GM12878 (cell line): ENCODE results near the gene ZNF772. TPM values are rescaled to one million over a fixed set of nuclear protein-coding genes. Genes with fewer than 3 reads are reported as not detected.
A peak's percentile ranks its signal among the peaks of the same experiment; 100 is the strongest.
"Not testable (repeated sequence)": the region's sequence is repeated elsewhere in the genome, so short reads cannot be mapped to it uniquely, and the experiment has no call there.

Source experiments
- ATAC-seq: fragments of 200-7000 bp; cut with Tn5 transposase; 3 replicates; pipeline ENCODE4 v1.9.1; 2020; ENCODE audit warnings: mild to moderate bottlenecking, moderate library complexity
- BruUV-seq: library from RNA; stranded (reverse); fragments of 400-500 nt; replicated peaks from 2 replicates; lab custom pipeline; 2021; lab: Mats Ljungman, UMichigan
- CTCF ChIA-PET: fragments of 300-600 bp; sonication (Branson Sonifier 250); formaldehyde crosslinking; extraction: SDS; loops from one replicate; lab custom pipeline; 2021; ENCODE audit warnings: inconsistent platforms; lab: Yijun Ruan, JAX
- POLR2A ChIA-PET: fragments of 350-600 bp; formaldehyde crosslinking; extraction: SDS; loops from one replicate; lab custom pipeline; 2021; ENCODE audit warnings: inconsistent platforms; lab: Charles Lee
- RAD21 ChIA-PET: fragments of 300-600 bp; sonication (Branson Sonifier 250); formaldehyde crosslinking; loops from one replicate; lab custom pipeline; 2023; ENCODE audit warnings: antibody characterized with exemption; ENCODE audit not compliant: unreplicated experiment; lab: Charles Lee
- SMC1A ChIA-PET: fragments of 300-600 bp; sonication (Branson Sonifier 250); formaldehyde crosslinking; loops from one replicate; lab custom pipeline; 2023; ENCODE audit not compliant: unreplicated experiment, uncharacterized antibody; lab: Charles Lee
- DNase-seq: peaks from one replicate; pipeline ENCODE4 v3.0.0-alpha.2; 2011; ENCODE audit warnings: low read depth, low spot score
- FAIRE-seq: peaks from 3 replicates; lab custom pipeline; 2011; peaks lifted over from hg19 to GRCh38; lab: Jason Lieb, UNC
- H2AFZ ChIP-seq: 2 replicates; pipeline ENCODE4 v1.6.0; 2011; ENCODE audit warnings: low read depth, low read length, control low read depth; ENCODE audit not compliant: control insufficient read depth
- H3K27ac ChIP-seq: 2 replicates; pipeline ENCODE4 v1.5.1; 2011; ENCODE audit warnings: control low read depth; ENCODE audit not compliant: control insufficient read depth, insufficient read depth
- H3K27me3 ChIP-seq, 2 experiments: replicated peaks in 1 of 2; 2 replicates each; pipeline versions ENCODE4 v1.6.0 to v1.6.1; 2011; ENCODE audit warnings: low read length in 1 of 2; ENCODE audit not compliant: control insufficient read depth in 2 of 2, insufficient read depth in 2 of 2
- H3K36me3 ChIP-seq, 2 experiments: 2 replicates each; pipeline ENCODE4 v1.5.1; 2011; ENCODE audit warnings: low read length in 1 of 2; ENCODE audit not compliant: control insufficient read depth in 2 of 2, insufficient read depth in 2 of 2
- H3K4me1 ChIP-seq: 2 replicates; pipeline ENCODE4 v1.6.1; 2011; ENCODE audit warnings: mild to moderate bottlenecking, low read length, moderate library complexity, mixed read lengths; ENCODE audit not compliant: control insufficient read depth, insufficient read depth
- H3K4me2 ChIP-seq: 2 replicates; pipeline ENCODE4 v1.6.0; 2011; ENCODE audit warnings: control low read depth; ENCODE audit not compliant: control insufficient read depth, insufficient read depth
- H3K4me3 ChIP-seq: fragments of 200-600 bp; sonication (generic); 2 replicates; pipeline ENCODE4 v1.5.1; 2016
- H3K79me2 ChIP-seq: 2 replicates; pipeline ENCODE4 v1.6.0; 2011; ENCODE audit warnings: low read length; ENCODE audit not compliant: control insufficient read depth, insufficient read depth
- H3K9ac ChIP-seq: 2 replicates; pipeline ENCODE4 v1.8.0; 2011; ENCODE audit warnings: low read length, control low read depth, mixed read lengths; ENCODE audit not compliant: control insufficient read depth, insufficient read depth
- H3K9me3 ChIP-seq: replicated peaks from 3 replicates; pipeline ENCODE4 v1.5.1; 2011; ENCODE audit warnings: mild to moderate bottlenecking, low read length; ENCODE audit not compliant: control insufficient read depth, insufficient read depth
- H4K20me1 ChIP-seq: 2 replicates; pipeline ENCODE4 v1.6.0; 2011; ENCODE audit not compliant: control insufficient read depth, insufficient read depth
- CBX5 ChIP-seq: sonication (generic); IDR thresholded peaks from 2 replicates; pipeline ENCODE4 v1.6.1; 2016; ENCODE audit warnings: low read depth, moderate library complexity, mild to moderate bottlenecking, inconsistent platforms
- CEBPB ChIP-seq, 2 experiments: fragments of 150-350 bp in 1 of 2; IDR thresholded peaks; 2 replicates each; pipeline ENCODE4 v1.6.1; 2012 to 2014; ENCODE audit warnings: low read depth in 2 of 2, low read length in 2 of 2, borderline replicate concordance in 1 of 2, inconsistent platforms in 1 of 2
- FOS ChIP-seq: IDR thresholded peaks from 3 replicates; pipeline ENCODE4 v1.6.1; 2011; ENCODE audit warnings: borderline replicate concordance; ENCODE audit not compliant: insufficient read length; ENCODE audit errors: extremely low read depth
- MEF2A ChIP-seq: IDR thresholded peaks from 2 replicates; pipeline ENCODE4 v1.6.1; 2011; ENCODE audit warnings: low read depth, mild to moderate bottlenecking, low read length, moderate library complexity; ENCODE audit not compliant: insufficient read depth
- POLR2A ChIP-seq: IDR thresholded peaks from 2 replicates; pipeline ENCODE4 v1.6.1; 2011; ENCODE audit warnings: low read depth, mild to moderate bottlenecking, low read length
- WGBS: methylation state at CpG from one replicate; pipeline ENCODE4 v1.1.6; 2016; ENCODE audit warnings: low lambda C conversion rate; ENCODE audit not compliant: insufficient replicate concordance, insufficient coverage; ENCODE audit errors: missing lambda C conversion rate; 5-methylcytosine and 5-hydroxymethylcytosine counted together
- in situ Hi-C: fragments of 300-500 bp; cut with MboI; formaldehyde crosslinking; loops from 9 replicates; pipeline ENCODE4 v1.14.3; 2018; ENCODE audit warnings: mixed read lengths
- intact Hi-C: fragments of 100-400 bp; cut with micrococcal nuclease; formaldehyde crosslinking; loops from one replicate; pipeline ENCODE4 v1.14.2; 2022; ENCODE audit not compliant: unreplicated experiment
- polyA plus RNA-seq, 11 experiments: library from polyadenylated mRNA; depleted of rRNA in 4 of 11; unstranded in 6 of 11; stranded (reverse) in 5 of 11; fragments of >200 nt; fragmentation: Nextera tagmentation in 4 of 11; fragmentation: Illumina TruSeq in 1 of 11; extraction: Ambion mirVana in 4 of 11; extraction: Trizol in 1 of 11; gene quantifications; 1 replicate in 1 of 11; 2 replicates in 10 of 11; pipeline versions ENCODE4 v1.2.1 to v1.2.3, GENCODE V29; 2011 to 2016; ENCODE audit warnings: inconsistent platforms in 2 of 11, missing spikeins in 2 of 11, low read depth in 1 of 11
- total RNA-seq, 4 experiments: library from RNA; depleted of rRNA in 3 of 4; stranded (reverse); fragments of >200 nt in 3 of 4; fragmentation: Illumina TruSeq in 1 of 4; extraction: Trizol in 1 of 4; gene quantifications; 2 replicates each; pipeline versions ENCODE4 v1.2.1 to v1.2.3, GENCODE V29; 2013 to 2021
- TF ChIP-seq, protein P1 (sequence below): IDR thresholded peaks from 2 replicates; pipeline ENCODE4 v1.6.1; 2011; ENCODE audit warnings: mild to moderate bottlenecking, low read depth, low read length, moderate library complexity; ENCODE audit not compliant: insufficient replicate concordance
- TF ChIP-seq, protein P2 (sequence below), 3 experiments: IDR thresholded peaks in 2 of 3; conservative IDR thresholded peaks in 1 of 3; 2 replicates each; pipeline ENCODE4 v1.5.1; 2011; ENCODE audit warnings: low read depth in 3 of 3, low read length in 3 of 3, mild to moderate bottlenecking in 3 of 3, control low read depth in 2 of 3, moderate library complexity in 2 of 3, inconsistent platforms in 1 of 3, mixed read lengths in 1 of 3; ENCODE audit not compliant: control insufficient read depth in 2 of 3, insufficient read depth in 1 of 3; ENCODE audit errors: extremely low read depth in 1 of 3

ZNF772 gene
- total and polyA plus RNA-seq, 10 of the 15 experiments (the other 5 are each of a cell fraction or from before 2014, with no cell fraction given) = 0.42 to 8.7 (median 3.8) TPM

DNA sequence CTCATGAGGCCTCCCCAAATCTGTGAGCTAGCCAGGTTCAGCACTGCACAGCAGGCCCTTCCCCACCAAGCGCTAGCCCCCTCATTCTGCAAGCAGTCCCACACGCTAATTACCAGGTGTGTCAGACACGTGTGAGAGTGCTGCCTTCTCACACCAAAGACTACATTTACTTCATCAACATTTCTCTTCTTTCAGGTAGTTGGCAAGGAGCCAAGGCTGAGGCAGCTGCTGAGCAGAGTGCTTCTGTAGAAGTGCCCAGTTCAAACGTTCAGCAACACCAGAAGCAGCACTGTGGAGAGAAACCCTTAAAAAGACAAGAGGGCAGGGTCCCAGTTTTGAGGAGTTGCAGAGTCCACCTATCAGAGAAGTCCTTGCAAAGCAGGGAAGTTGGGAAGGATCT, 28.8 kb upstream of the ZNF772 start:
- no TSS peak for BruUV-seq
- no peaks in the 10 kb centered on the region; the same call in 1 of the 2 replicates for H3K79me2 ChIP-seq
- CTCF ChIA-PET = no interaction called here
- peaks cover 3 to 16% of the 10 kb centered on the region in 2 experiments; a peak in 3 of 4 replicates for H3K36me3 ChIP-seq
- in situ Hi-C loops (no loop called here), intact Hi-C loops (no loop called here)
- 67% methylated on average over 4 of the region's 4 CpGs for WGBS
- H3K9me3 ChIP-seq = peaks cover 21% of the 10 kb centered on the region; the same call in 2 of the 3 replicates
- DNase-seq (no peak), ATAC-seq (no peak), FAIRE-seq (no peak)
- H3K27ac ChIP-seq = no peak overlapping the region
- no peaks in the 10 kb centered on the region for H3K4me1 ChIP-seq
- H3K4me3 ChIP-seq = no peak overlapping the region
- H3K4me2 ChIP-seq = no peak overlapping the region
- H2AFZ ChIP-seq = no peak overlapping the region
- SMC1A ChIA-PET = no interaction called here
- POLR2A ChIA-PET = no interaction called here
- H4K20me1 ChIP-seq = no peaks in the 10 kb centered on the region
- no peak overlapping the region for H3K9ac ChIP-seq
- no peaks in the 10 kb centered on the region for H3K27me3 ChIP-seq
- RAD21 ChIA-PET = no interaction called here
- TF ChIP-seq MEF2A (no peak), CEBPB (IDR thresholded peaks at IDR 0.05; ENCODE audit: borderline replicate concordance in 1 of 2, low read depth in 2 of 2, low read length in 2 of 2) (no peak), POLR2A (no peak), FOS (no peak), CBX5 (no peak)
- TF ChIP-seq, protein P1, sequence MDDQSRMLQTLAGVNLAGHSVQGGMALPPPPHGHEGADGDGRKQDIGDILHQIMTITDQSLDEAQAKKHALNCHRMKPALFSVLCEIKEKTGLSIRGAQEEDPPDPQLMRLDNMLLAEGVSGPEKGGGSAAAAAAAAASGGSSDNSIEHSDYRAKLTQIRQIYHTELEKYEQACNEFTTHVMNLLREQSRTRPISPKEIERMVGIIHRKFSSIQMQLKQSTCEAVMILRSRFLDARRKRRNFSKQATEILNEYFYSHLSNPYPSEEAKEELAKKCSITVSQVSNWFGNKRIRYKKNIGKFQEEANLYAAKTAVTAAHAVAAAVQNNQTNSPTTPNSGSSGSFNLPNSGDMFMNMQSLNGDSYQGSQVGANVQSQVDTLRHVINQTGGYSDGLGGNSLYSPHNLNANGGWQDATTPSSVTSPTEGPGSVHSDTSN = no peak
- TF ChIP-seq, protein P2, sequence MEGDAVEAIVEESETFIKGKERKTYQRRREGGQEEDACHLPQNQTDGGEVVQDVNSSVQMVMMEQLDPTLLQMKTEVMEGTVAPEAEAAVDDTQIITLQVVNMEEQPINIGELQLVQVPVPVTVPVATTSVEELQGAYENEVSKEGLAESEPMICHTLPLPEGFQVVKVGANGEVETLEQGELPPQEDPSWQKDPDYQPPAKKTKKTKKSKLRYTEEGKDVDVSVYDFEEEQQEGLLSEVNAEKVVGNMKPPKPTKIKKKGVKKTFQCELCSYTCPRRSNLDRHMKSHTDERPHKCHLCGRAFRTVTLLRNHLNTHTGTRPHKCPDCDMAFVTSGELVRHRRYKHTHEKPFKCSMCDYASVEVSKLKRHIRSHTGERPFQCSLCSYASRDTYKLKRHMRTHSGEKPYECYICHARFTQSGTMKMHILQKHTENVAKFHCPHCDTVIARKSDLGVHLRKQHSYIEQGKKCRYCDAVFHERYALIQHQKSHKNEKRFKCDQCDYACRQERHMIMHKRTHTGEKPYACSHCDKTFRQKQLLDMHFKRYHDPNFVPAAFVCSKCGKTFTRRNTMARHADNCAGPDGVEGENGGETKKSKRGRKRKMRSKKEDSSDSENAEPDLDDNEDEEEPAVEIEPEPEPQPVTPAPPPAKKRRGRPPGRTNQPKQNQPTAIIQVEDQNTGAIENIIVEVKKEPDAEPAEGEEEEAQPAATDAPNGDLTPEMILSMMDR (IDR thresholded peaks at IDR 0.05 in 2 of 3, conservative IDR thresholded peaks at IDR 0.05 in 1 of 3; ENCODE audit: control insufficient read depth in 2 of 3, extremely low read depth in 1 of 3, insufficient read depth in 1 of 3, low read depth in 3 of 3, low read length in 3 of 3) = no peak

DNA sequence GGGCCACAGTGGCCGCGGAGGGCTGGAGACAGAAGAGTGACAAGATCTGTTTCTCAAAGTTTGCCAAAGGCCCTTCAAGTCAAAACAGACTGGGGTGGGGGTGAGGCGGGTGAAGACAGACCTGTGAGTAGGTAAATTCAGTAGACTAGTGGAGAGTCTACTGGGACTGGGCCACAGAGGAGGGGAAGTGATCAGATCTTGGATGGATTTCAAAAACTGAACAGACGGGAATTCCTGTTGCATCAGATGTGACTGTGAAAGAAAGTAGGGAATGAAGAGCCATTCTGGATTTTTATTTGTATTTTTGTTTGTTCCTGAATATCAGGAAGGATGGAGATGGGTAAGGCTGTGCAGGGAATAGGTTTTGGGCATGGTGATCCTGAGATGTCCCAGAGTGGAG, 23.0 kb upstream of the ZNF772 start:
- POLR2A ChIA-PET = interaction anchor here (1.0 to 1.5 kb wide), 2 partner anchors 66 to 999 kb away, joined by 3 to 4 read pairs; no protein-coding TSS in a partner anchor

More for the DNA sequence above, 23.0 kb upstream of the ZNF772 start:
- Histone ChIP-seq H3K9me3 (peaks cover 14% of the 10 kb centered on the region), H3K4me2 (peak overlapping the region; percentile 79), H3K4me3 (peak overlapping the region; percentile 55; the same call in 1 of the 2 replicates), H3K9ac (peak overlapping the region; percentile 16; the same call in 1 of the 2 replicates)
- DNase-seq, H3K27ac ChIP-seq, ATAC-seq, H3K79me2 ChIP-seq, CTCF ChIA-PET, H3K36me3 ChIP-seq, in situ Hi-C loops, H3K27me3 ChIP-seq, H4K20me1 ChIP-seq, H3K4me1 ChIP-seq, H2AFZ ChIP-seq, intact Hi-C loops: not testable (repeated sequence)
- FAIRE-seq = peak; percentile 73
- WGBS = 0% methylated on average over 1 of the region's 4 CpGs
- TSS peak; percentile 66 for BruUV-seq
- ChIA-PET RAD21 (interaction anchor here (0.6 kb wide), 1 partner anchor 383 kb away, joined by 3 read pairs; no protein-coding TSS in a partner anchor), SMC1A (interaction anchor here (0.9 kb wide), 1 partner anchor 1019 kb away, joined by 3 read pairs; the partner anchor contains the start of gene ZBTB45)
